ENCODE data around the gene DYNLT2. TPM values are rescaled to one million over a fixed set of nuclear protein-coding genes. Genes with fewer than 3 reads are reported as not detected.

DYNLT2 gene
- total RNA-seq, 2 donors from 2014 or later, result 2.2 to 7.2 TPM

- TF ChIP-seq POLR2AphosphoS5 (IDR thresholded peaks at IDR 0.05) (no peak), CTCF (IDR thresholded peaks at IDR 0.05) (no peak), POLR2A (IDR thresholded peaks at IDR 0.05) (no peak)
- Histone ChIP-seq H3K9me3 (no peaks in the 10 kb centered on the region), H3K4me3 (no peak overlapping the region), H3K4me1 (replicated peaks) (no peaks in the 10 kb centered on the region), H3K27me3 (replicated peaks; ENCODE audit: insufficient read depth) (no peaks in the 10 kb centered on the region), H3K36me3 (no peaks in the 10 kb centered on the region), H3K27ac (no peak overlapping the region)
- intact Hi-C loops (cut with DNase I), result no loop called here
- WGBS, result 88% methylated on average over 8 of the region's 8 CpGs
- no peak for DNase-seq (ENCODE audit: low spot score)
Observed at GRCh38 chr6:169779092-169779815, 27.9 kb upstream of the DYNLT2 start.

GRCh38 chr6:169778646-169779045 is 27.3 kb upstream of the DYNLT2 start:
- WGBS, result 83% methylated on average over 12 of the region's 12 CpGs
- no peaks in the 10 kb centered on the region for H3K9me3 ChIP-seq

GRCh38 chr6:169777896-169778295 is 26.5 kb upstream of the DYNLT2 start:
- DNase-seq (ENCODE audit: low spot score), result no peak
- Histone ChIP-seq H3K4me1 (replicated peaks) (no peaks in the 10 kb centered on the region), H3K9me3 (no peaks in the 10 kb centered on the region), H3K36me3 (no peaks in the 10 kb centered on the region), H3K27me3 (replicated peaks; ENCODE audit: insufficient read depth) (no peaks in the 10 kb centered on the region), H3K4me3 (no peak overlapping the region), H3K27ac (no peak overlapping the region)
- TF ChIP-seq CTCF (IDR thresholded peaks at IDR 0.05), result no peak
- TF ChIP-seq POLR2AphosphoS5 (IDR thresholded peaks at IDR 0.05), result no peak
- no peak for TF ChIP-seq POLR2A (IDR thresholded peaks at IDR 0.05)
- intact Hi-C loops (cut with DNase I), result no loop called here
- 92% methylated on average over 12 of the region's 12 CpGs for WGBS

More at GRCh38 chr6:169778646-169779045, 27.3 kb upstream of the DYNLT2 start:
- Histone ChIP-seq H3K4me1 (replicated peaks) (no peaks in the 10 kb centered on the region), H3K4me3 (no peak overlapping the region), H3K36me3 (no peaks in the 10 kb centered on the region), H3K27ac (no peak overlapping the region), H3K27me3 (replicated peaks; ENCODE audit: insufficient read depth) (no peaks in the 10 kb centered on the region)
- intact Hi-C loops (cut with DNase I), result no loop called here
- TF ChIP-seq CTCF (IDR thresholded peaks at IDR 0.05) (no peak), POLR2A (IDR thresholded peaks at IDR 0.05) (no peak), POLR2AphosphoS5 (IDR thresholded peaks at IDR 0.05) (no peak)
- DNase-seq (ENCODE audit: low spot score), result no peak

GRCh38 chr6:169776379-169776778 is 25.0 kb upstream of the DYNLT2 start:
- no peaks in the 10 kb centered on the region for H3K27me3 ChIP-seq (replicated peaks; ENCODE audit: insufficient read depth)
- TF ChIP-seq POLR2AphosphoS5 (IDR thresholded peaks at IDR 0.05) (no peak), POLR2A (IDR thresholded peaks at IDR 0.05) (no peak), CTCF (IDR thresholded peaks at IDR 0.05) (no peak)
- intact Hi-C loops (cut with DNase I), result no loop called here

GRCh38 chr6:169775321-169775720 is 23.9 kb upstream of the DYNLT2 start:
- no peaks in the 10 kb centered on the region for H3K27me3 ChIP-seq (replicated peaks; ENCODE audit: insufficient read depth)
- intact Hi-C loops (cut with DNase I), result no loop called here
- H3K4me3 ChIP-seq, result no peak overlapping the region
- DNase-seq (ENCODE audit: low spot score), result no peak
- WGBS, result 82% methylated on average over 10 of the region's 10 CpGs
- TF ChIP-seq POLR2AphosphoS5 (IDR thresholded peaks at IDR 0.05), result no peak
- no peak for TF ChIP-seq CTCF (IDR thresholded peaks at IDR 0.05)
- no peak for TF ChIP-seq POLR2A (IDR thresholded peaks at IDR 0.05)
- peaks cover 0 to 8% of the 10 kb centered on the region in 2 donors for H3K36me3 ChIP-seq
- no peaks in the 10 kb centered on the region for H3K9me3 ChIP-seq
- H3K27ac ChIP-seq, result no peak overlapping the region
- no peaks in the 10 kb centered on the region for H3K4me1 ChIP-seq (replicated peaks)

More at GRCh38 chr6:169776379-169776778, 25.0 kb upstream of the DYNLT2 start:
- Histone ChIP-seq H3K36me3 (peaks cover 0 to 8% of the 10 kb centered on the region in 2 donors), H3K4me3 (no peak overlapping the region), H3K9me3 (no peaks in the 10 kb centered on the region), H3K27ac (no peak overlapping the region), H3K4me1 (replicated peaks) (no peaks in the 10 kb centered on the region)
- WGBS, result 92% methylated on average over 13 of the region's 13 CpGs
- no peak for DNase-seq (ENCODE audit: low spot score)

All from prostate gland (tissue), 2 donors.